GM19043 (cell line): ENCODE data around the gene TYK2.
"Not testable (repeated sequence)": the region's sequence is repeated elsewhere in the genome, so short reads cannot be mapped to it uniquely, and the experiment has no call there.

Experiments used
- ATAC-seq: cut with Tn5 transposase; IDR thresholded peaks from one replicate; pipeline ENCODE4 v1.9.1; 2021; ENCODE audit warnings: low read depth; ENCODE audit not compliant: unreplicated experiment

Gene TYK2

DNA sequence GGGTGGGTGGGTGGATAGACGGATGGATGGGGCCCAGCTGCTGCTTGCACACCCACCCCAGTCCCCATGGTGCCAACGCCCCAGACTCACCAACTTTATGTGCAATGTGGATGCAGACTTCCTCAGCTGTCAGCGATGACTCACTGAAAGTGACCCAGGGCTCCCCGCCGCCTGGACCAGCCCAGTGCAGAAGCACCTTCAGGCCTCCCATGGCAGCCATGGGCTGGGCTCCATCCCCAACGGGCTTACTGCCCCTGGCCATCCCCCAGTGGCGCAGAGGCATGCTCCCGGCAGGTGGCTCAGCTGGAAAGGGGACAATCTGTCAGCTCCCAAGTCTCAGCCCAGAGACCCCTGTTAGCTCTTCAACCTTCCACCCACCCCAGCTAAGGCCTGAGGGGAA lies 2.2 kb downstream of the TYK2 start:
- ATAC-seq = no peak

DNA sequence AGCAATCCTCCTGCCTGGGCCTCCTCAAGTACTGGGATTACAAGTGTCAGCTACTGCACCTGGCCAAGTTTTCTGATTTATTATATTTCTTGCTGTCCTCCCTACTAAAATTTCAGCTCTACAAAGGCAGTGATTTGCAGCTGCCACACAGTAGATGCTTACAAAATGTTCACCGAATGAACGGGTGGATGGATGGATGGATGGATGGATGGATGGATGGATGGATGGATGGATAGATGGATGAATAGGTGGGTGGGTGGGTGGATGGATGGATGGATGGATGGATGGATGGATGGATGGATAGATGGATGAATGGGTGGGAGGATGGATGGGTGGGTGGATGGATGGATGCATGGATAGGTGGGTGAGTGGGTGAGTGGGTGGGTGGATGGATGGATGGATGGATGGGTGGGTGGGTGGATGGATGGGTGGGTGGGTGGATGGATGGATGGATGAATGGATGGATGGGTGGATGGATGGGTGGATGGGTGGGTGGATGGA lies 3.2 kb downstream of the TYK2 start:
- ATAC-seq = not testable (repeated sequence)

DNA sequence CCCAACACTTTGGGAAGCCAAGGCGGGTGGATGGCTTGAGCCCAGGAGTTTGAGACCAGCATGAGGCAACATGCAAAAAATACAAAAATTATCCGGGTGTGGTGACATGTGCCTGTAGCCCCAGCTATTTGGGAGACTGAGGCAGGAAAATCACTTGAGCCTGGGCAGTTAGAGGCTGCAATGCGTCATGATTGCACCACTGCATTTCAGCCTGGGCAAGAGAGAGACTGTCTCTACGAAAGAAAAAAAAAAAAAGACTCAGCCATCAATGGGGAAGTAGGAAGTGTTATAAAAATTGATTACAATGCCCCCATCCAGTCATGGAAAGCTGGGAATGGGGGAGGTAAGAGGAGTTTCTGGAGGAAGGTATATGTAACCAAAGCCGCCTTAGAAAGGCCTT lies 5.4 kb downstream of the TYK2 start:
- no peak for ATAC-seq

DNA sequence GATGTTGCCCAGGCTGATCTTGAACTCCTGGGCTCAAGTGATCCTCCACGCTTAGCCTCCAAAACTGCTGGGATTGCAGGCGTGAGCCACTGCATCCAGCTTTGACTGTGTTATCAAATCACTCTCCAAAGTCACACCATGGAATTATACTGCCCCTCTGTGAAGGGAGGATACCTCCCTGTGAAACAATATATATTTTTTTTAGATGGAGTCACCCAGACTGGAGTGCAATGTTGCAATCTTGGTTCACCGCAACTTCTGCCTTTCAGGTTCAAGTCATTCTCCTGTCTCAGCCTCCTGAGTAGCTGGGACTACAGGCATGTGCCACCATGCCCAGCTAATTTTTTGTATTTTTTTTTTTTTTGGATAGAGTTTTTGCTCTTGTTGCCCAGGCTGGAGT lies 7.7 kb downstream of the TYK2 start:
- no peak for ATAC-seq

DNA sequence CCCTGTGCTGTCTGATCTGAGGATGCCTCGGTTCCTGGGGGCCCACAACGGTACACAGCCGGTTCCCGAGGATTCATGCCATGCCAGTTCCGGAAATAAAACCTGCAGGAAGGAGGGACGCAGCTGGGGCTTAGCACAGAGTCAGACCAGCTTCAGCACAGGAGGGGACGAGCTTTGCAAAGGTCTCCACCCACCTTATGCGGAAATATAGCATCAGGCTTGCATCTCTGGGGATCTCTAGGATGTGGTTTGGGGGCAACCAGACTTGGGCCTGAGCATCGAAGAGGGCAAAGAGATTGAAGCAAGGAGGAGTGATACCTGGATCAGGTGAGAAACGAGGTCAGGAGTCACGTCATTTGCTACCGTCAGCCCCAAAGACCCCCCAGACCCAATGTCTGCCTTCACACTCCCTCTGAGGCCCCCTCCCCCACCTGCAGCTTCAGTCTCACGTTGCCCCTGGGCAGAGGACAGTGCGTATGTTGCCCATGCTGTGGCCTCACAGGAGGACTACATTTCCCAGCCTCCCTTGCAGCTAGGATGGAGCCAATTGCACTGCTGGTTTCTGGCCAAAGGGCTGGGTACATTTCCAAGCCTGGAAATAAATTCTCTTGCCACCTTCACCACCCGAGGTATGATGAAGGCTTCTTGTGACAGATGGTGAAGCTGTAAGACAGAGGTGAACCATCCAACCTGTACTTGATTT lies 12.1 kb downstream of the TYK2 start:
- ATAC-seq = no peak

DNA sequence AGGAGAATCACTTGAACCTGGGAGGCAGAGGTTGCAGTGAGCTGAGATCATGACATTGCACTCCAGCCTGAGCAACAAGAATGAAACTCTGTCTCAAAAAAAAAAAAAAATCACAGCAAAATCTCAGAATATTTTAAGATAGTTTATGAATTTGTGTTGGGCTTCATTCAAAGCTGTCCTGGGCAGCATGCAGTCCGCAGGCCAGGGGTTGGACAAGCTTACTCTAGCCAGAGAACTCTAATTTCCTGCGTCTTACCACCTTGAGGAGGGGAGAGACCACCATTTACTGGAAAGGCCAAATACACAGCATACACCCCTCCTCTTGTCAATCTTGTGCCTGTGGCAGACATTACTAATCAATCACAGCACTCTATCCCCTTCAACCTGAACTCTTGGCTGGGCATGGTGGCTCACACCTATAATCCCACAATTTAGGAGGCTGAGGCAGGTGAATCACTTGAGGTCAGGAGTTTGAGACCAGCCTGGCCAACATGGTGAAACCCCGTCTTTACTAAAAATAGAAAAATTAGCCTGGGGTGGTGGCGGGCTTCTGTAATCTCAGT lies 13.3 kb downstream of the TYK2 start:
- ATAC-seq = not testable (repeated sequence)

DNA sequence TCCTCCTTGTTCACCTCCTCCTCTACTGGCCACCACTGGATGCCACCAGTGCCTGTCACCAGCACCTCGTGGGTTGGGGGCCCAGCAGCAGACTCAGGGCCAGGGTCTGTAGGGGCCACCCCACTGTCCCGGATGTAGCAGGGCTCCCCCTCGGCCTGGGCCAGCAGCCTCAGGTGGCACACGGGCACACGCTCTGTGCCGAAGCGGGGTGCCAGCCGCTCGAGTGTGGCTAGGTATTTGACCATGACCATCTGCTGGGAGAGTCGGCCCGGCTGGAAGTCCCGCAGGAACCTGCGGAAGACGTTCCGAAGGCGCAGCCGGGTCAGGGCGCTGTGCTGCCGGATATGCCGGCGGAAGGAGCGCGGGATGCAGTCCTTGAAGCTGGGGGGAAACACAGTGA lies 14.9 kb downstream of the TYK2 start:
- ATAC-seq = no peak

DNA sequence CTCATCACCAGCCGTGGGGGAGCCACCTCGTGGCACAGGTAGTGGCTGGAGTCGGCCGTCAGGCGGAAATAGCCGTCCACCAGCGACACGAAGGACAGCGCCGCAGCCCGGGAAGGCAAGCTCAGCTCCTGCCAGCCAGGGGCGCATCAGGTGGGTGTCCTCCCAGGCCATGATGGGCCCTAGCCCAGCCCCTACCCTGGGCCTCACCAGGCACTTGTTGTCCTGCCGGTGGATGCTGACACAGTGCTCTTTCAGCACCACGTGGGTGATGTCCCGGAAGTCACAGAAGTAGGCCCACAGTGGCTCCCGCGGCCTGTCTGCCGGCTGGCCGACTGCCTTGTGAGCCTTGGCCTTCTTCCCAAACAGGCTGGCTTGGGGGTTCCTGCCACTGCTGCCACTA lies 15.7 kb downstream of the TYK2 start:
- ATAC-seq = no peak

DNA sequence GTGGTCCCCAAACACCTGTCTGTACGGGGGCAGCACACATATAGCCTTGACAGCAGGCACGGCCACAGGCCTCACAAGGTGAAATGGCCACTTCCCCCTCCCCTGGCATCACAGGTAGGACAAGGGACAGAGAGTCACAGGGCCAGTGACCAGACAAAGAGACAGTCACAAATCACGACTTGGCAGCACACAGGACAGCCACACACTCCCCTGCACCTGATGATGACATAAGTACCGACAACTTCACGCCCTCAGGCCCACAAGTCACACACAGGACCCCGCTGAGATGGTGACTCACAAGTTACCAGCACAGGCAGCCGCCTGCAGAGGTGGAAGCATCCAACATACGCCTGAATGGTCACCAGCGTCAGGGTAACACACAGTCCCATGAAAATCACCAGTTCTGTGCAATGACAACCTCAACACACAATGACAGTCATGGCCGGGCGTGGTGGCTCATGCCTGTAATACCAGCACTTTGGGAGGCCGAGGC lies 16.5 kb downstream of the TYK2 start:
- no peak for ATAC-seq

DNA sequence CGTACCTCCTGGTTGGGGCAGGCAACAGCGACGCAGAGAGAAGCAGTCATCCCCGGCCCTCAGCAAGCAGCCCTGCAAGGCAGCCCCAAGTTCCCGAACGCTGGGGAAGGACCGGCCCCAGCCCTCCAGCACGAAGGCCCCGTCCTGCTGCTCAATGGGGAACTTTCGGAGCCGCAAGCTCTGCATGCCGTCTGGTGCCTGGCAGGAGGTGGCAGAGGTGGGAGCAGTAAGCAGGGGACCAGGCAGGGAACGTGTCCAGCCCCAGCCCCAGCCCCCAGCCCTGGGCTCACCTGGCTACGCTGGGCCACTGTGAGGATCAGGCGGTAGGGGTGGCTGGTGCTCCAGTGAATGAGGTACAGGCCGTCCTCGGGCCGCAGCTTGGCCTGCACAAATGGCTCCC lies 18.1 kb downstream of the TYK2 start:
- no peak for ATAC-seq

DNA sequence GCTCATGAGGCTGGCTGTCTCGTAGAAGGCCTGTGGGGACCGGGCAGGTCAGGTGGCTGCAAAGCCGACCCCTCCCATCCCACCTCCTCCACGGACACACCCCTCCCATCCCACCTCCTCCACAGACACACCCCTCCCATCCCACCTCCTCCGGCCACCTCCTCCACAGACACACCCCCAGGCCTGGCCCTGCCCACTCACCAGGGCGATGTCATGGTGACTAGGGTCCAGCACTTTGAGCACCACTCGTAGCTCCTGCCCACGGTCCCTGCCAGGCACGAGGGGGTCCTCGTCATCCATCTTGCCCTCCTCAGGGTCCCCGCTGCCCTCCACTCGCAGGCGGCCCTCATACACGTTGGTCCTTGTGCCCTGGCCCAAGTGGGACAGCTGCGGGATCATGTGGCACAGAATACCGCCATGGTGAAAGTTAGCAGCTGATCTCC lies 18.8 kb downstream of the TYK2 start:
- ATAC-seq = no peak

DNA sequence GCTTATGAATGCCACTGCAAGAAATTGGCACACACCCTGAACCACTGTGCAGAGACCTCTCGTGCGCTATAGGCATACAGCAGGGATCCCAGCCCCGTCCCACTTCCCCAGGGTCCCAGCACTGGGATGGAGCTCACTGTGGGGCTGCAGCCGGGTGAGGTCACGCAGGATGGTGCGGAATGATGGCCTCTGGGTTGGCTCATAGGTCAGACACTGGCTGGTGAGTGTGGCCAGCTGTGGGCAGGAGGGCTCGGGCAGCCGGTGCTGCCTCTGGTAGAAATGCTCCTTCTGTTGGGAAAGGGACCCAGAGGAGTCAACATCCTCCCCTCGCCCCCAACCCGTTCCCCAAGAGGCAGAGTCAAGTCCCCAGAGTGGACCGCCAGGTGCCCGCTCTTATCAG lies 23.9 kb downstream of the TYK2 start:
- no peak for ATAC-seq

DNA sequence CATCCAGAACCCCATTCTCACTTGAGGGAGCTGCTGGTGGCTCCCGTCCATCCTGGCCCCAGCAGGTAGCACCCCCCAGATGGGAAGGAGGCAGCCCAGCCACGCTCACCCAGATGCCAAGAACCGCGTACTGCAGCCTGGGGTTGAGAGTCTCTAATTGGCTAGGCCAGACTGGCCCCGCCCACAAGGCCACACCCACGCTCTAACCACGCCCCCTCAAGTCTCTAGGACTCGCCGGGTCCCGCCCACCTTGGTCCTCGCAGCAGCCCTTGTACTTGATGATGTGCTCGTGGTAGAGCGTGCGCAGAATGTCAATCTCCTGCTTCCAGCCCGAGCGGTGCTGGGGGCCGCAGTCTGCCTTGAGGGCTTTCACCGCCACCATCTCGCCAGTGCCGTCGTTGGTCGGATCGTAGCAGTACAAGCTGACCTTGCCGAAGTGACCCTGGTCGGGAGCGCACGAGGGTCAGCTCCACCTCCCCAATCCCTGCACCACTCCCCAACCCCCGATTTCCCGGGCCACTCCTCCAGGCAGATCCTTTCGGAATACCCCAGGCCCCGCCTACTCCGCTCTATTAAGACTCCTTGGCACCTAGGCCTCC lies 26.5 kb downstream of the TYK2 start:
- ATAC-seq = no peak

DNA sequence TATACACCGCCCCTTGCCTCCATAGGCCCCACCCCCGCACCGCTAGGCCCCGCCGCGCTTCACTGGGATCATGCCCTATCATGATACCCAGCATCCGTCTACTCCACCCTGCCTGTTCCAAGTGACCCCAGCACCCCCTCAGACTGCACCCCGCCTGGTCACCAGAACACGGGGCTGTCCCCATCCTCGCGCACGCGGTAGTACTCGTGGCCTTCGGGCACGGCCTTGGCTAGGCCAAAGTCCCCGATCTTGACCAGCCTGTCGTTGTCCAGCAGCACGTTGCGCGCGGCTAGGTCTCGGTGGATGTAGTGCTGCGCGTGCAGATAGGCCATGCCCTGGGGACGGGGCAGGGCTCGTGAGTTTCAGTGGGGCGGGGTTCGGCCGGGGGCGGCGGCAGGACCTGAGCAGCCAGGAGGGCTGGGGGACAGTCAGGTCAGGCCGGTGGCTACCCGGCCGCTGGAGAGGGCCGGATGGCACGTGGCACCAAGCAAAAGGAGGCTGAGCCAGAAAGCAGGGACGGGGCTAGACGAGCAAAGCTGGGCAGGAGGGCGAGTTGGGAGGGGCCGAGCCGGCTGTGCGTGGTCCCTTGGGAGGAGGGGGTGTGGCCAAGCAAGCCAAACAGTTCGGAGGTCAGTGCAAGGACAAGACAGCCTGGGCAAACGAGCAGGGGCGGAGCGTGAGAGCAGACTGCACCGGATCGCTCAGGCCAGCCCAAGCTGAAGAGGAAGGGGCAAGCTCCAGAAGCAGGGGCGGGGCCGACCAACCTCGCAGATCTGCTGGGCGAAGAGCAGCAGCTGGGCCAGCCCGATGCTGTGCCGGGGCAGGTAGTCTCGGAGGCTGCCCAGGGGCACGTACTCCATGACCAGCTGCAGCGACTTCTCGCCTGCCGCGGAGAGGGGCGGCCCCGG lies 27.4 kb downstream of the TYK2 start:
- no peak for ATAC-seq

DNA sequence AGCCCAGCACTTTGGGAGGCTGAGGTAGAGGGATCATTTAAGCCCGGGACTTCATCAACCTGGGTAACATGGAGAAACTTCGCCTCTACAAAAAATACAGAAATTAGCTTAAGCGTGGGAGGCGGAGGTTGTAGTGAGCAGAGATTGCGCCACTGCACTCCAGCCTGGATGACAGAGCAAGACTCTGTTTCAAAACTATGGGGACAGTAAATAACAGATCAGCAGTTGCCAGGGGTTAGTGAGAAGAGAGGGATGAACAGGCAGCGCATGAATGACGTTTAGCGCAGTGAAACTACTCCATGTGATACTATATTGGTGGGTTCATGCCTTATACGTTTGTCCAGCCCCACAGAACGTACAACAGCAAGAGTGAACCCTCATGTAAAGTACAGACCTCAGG lies 33.9 kb downstream of the TYK2 start:
- no peak for ATAC-seq

DNA sequence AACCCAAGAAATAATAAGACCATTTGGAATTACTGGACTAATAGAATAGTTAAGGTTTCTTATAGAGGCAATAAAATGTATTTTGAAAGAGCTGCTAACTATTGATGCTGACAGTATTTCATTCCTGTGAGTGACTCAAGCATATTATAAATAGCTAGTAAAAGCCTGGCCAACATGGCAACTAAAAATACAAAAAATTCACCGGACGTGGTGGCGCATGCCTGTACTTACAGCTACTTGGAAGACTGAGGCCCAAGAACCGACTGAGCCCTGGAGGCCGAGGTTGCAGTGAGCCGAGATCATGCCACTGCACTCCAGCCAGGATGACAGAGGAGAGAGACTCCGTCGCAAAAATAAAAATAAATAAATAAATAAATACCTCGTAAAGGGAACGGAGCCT lies 35.6 kb downstream of the TYK2 start:
- ATAC-seq = no peak

DNA sequence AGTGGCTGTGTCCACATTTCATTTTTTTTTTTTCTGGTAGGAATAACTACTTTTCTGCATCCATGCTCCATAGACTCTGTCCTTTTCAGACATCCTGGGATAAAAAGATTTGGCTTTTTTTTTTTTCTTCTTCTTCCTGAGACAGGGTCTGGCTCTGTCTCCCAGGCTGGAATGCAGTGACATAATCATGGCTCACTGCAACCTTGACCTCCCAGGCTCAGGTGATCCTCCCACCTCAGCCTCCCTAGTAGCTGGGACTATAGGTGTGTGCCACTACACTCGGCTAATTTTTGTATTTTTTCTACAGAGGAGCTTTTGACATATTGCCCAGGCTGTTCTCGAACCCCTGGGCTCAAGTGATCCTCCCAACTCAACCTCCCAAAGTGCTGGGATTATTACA lies 36.9 kb downstream of the TYK2 start:
- no peak for ATAC-seq

DNA sequence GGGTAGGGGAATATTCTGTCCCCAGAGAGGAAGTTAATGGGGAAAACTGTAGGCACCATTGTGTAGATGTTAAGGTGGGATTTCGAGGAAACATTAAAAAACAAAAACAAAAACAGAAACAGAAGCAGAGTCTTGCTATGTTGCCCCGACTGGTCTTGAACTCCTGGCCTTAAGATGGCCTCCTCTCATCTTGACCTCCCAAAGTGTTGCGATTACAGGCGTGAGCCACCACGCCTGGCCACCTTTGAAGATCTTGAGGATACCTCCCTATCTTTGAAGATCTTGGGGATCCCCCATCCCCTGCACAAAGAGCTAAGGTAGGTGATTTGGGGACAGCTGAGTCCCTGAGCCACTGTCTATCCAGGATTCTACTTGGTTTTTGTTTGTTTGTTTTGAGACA lies 40.4 kb downstream of the TYK2 start:
- ATAC-seq = no peak

DNA sequence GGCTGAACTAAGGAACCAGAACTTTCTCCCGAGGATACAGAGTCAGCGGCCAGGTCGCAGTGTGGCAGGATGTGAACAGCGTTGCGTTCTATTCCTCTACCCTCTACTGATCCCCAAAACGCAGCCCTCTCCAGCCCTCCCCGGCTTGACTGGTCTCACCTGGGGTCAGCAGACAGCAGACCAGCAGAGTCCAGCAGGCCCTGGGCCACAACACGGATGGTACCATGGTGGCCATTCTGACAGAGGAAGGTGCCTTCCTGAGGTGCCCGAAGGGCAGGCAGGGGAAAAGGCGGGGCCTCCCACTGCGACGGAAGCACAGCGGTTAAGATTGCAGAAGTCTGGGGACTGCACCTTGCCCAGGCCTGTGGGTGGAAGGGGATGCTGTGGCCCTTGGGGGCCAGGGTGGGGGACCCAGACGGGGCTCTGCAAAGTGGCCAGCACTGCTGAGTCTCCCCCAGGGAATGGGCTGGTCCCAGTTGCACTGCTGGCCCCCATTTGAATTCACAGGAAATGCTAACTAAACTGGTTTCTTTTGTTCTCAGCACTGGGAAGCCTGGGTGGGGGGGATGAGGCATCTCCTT lies 40.9 kb downstream of the TYK2 start, which contains the start of gene ICAM3:
TSS of gene ICAM3 (minus strand) at position 245 of the 581 bp plus-strand sequence. CDS start at position 235, 10 bp downstream.
- ATAC-seq = peak; percentile 61

DNA sequence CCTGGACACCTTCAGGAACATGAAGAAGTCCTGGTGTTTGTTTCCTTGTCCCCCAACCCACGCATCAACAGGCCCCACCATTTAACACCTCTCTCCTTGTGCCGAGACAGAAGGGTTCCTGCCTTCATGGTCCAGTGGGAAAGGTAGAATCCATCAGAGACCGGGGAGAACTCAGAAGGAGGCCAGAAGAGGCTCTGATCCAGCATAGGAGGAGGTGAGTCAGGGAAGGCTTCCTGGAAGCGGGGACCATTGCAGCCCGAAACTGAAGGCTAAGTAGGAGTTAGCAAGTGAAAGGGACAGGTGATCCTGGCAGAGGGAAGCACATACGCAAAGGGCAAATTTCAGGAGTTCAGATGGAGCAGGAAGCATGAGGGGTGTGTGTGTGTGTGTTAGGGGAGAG lies 41.4 kb downstream of the TYK2 start:
- no peak for ATAC-seq
